A549 (cell line): ENCODE data around the gene BNIP3.

Source experiments
- CBX2 ChIP-seq: fragments of 200-600 bp; sonication (generic); IDR thresholded peaks from 2 replicates; pipeline ENCODE4 v1.6.1; 2016; ENCODE audit warnings: low read depth, mild to moderate bottlenecking, borderline replicate concordance
- CTCF ChIP-seq: fragments of >200 bp; sonication (Bioruptor Twin); formaldehyde crosslinking; IDR thresholded peaks from 3 replicates; pipeline ENCODE4 v1.5.1; 2016
- HMGXB4 ChIP-seq: fragments of 250-450 bp; sonication (Bioruptor Pico); IDR thresholded peaks from 2 replicates; pipeline ENCODE4 v1.5.0; 2021; ENCODE audit warnings: mild to moderate bottlenecking, moderate library complexity, borderline replicate concordance
- JUN ChIP-seq, 2 experiments: fragments of >200 bp; sonication (Bioruptor Twin); formaldehyde crosslinking; IDR thresholded peaks; 2 replicates in 1 of 2; 3 replicates in 1 of 2; pipeline ENCODE4 v1.6.1; 2016 to 2017
- JUNB ChIP-seq: fragments of >200 bp; sonication (Bioruptor Twin); formaldehyde crosslinking; IDR thresholded peaks from 2 replicates; pipeline ENCODE4 v1.6.1; 2016
- MAFK ChIP-seq: fragments of 450-650 bp; IDR thresholded peaks from 2 replicates; pipeline ENCODE4 v1.6.1; 2014; ENCODE audit not compliant: partially characterized antibody
- MAX ChIP-seq: IDR thresholded peaks from 2 replicates; pipeline ENCODE4 v1.6.1; 2012
- MYC ChIP-seq: IDR thresholded peaks from 2 replicates; pipeline ENCODE4 v1.6.1; 2012; ENCODE audit warnings: mild to moderate bottlenecking, inconsistent platforms, low read length, improper control_type of control experiment, borderline replicate concordance
- NR3C1 ChIP-seq: fragments of >200 bp; sonication (Bioruptor Twin); formaldehyde crosslinking; IDR thresholded peaks from 3 replicates; pipeline ENCODE4 v1.6.1; 2017
- POLR2A ChIP-seq: IDR thresholded peaks from 2 replicates; pipeline ENCODE4 v1.6.1; 2012; ENCODE audit warnings: mild to moderate bottlenecking, low read length
- POLR2AphosphoS2 ChIP-seq: conservative IDR thresholded peaks from 2 replicates; pipeline ENCODE4 v1.6.1; 2012; ENCODE audit warnings: low read length, improper control_type of control experiment, inconsistent platforms
- RAD21 ChIP-seq, 2 experiments: fragments of >200 bp in 1 of 2; sonication (Bioruptor Twin) in 1 of 2; formaldehyde crosslinking in 1 of 2; IDR thresholded peaks in 1 of 2; conservative IDR thresholded peaks in 1 of 2; 2 replicates in 1 of 2; 3 replicates in 1 of 2; pipeline ENCODE4 v1.6.1; 2012 to 2018; ENCODE audit warnings: inconsistent platforms in 1 of 2
- SMC3 ChIP-seq: fragments of >200 bp; sonication (Bioruptor Twin); formaldehyde crosslinking; IDR thresholded peaks from 3 replicates; pipeline ENCODE4 v1.6.1; 2018; ENCODE audit warnings: inconsistent platforms
- ZFP36 ChIP-seq: fragments of 450-650 bp; IDR thresholded peaks from 2 replicates; pipeline ENCODE4 v1.6.1; 2014; ENCODE audit warnings: borderline replicate concordance; ENCODE audit not compliant: partially characterized antibody

GRCh38 chr10:131993275-131993674, 11.6 kb upstream of the BNIP3 start:
- no peak for TF ChIP-seq CTCF
- no peak for TF ChIP-seq RAD21 (conservative IDR thresholded peaks at IDR 0.05 in 1 of 2, IDR thresholded peaks at IDR 0.05 in 1 of 2)
- TF ChIP-seq MAFK, result no peak
- no peak for TF ChIP-seq CBX2
- no peak for TF ChIP-seq ZFP36
- no peak for TF ChIP-seq JUN (IDR thresholded peaks at IDR 0.05)
- no peak for TF ChIP-seq POLR2AphosphoS2
- no peak for TF ChIP-seq JUNB
- TF ChIP-seq MYC, result no peak
- no peak for TF ChIP-seq MAX
- TF ChIP-seq POLR2A, result no peak
- no peak for TF ChIP-seq NR3C1
- no peak for TF ChIP-seq SMC3
- TF ChIP-seq HMGXB4 (CRISPR knock-in tag), result no peak
